Measurements from ENCODE around the gene PRPF8.

DNA sequence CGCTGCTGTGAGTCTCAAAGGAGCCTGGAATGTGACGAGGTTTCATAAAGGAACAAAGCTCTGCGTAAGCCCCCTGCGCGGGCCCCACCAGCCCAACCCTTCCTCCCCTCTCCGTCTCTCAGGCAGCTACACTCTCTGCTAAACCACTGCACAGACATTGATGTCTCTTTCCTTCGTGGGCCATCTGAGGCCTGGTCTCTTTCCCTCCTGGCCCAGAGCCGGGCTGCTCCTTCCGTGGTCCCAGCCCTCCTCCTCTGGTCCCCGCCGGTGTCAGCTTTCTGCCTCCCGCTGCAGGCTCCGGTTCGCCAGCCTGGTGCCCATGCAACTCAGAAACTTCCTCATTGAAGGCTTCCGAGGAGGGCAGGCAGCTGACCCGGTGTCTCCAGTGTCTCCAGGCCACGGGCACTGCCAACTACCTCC, 46.5 kb downstream of the PRPF8 start:
- TF ChIP-seq, protein P1, sequence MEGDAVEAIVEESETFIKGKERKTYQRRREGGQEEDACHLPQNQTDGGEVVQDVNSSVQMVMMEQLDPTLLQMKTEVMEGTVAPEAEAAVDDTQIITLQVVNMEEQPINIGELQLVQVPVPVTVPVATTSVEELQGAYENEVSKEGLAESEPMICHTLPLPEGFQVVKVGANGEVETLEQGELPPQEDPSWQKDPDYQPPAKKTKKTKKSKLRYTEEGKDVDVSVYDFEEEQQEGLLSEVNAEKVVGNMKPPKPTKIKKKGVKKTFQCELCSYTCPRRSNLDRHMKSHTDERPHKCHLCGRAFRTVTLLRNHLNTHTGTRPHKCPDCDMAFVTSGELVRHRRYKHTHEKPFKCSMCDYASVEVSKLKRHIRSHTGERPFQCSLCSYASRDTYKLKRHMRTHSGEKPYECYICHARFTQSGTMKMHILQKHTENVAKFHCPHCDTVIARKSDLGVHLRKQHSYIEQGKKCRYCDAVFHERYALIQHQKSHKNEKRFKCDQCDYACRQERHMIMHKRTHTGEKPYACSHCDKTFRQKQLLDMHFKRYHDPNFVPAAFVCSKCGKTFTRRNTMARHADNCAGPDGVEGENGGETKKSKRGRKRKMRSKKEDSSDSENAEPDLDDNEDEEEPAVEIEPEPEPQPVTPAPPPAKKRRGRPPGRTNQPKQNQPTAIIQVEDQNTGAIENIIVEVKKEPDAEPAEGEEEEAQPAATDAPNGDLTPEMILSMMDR (IDR thresholded peaks at IDR 0.05; ENCODE audit: low read length): no peak
- TF ChIP-seq EZH2 (optimal IDR thresholded peaks at IDR 0.05; ENCODE audit: low read depth, low read length) (no peak), EZH2phosphoT487 (IDR thresholded peaks at IDR 0.05; ENCODE audit: low read length) (no peak)

Data from MM.1S (cell line).